ENCODE data around the gene ST6GALNAC6. TPM values are rescaled to one million over a fixed set of nuclear protein-coding genes. Genes with fewer than 3 reads are reported as not detected.

The ST6GALNAC6 gene
- total RNA-seq, 1 experiment from 2014 or later = 16.5 TPM

DNA sequence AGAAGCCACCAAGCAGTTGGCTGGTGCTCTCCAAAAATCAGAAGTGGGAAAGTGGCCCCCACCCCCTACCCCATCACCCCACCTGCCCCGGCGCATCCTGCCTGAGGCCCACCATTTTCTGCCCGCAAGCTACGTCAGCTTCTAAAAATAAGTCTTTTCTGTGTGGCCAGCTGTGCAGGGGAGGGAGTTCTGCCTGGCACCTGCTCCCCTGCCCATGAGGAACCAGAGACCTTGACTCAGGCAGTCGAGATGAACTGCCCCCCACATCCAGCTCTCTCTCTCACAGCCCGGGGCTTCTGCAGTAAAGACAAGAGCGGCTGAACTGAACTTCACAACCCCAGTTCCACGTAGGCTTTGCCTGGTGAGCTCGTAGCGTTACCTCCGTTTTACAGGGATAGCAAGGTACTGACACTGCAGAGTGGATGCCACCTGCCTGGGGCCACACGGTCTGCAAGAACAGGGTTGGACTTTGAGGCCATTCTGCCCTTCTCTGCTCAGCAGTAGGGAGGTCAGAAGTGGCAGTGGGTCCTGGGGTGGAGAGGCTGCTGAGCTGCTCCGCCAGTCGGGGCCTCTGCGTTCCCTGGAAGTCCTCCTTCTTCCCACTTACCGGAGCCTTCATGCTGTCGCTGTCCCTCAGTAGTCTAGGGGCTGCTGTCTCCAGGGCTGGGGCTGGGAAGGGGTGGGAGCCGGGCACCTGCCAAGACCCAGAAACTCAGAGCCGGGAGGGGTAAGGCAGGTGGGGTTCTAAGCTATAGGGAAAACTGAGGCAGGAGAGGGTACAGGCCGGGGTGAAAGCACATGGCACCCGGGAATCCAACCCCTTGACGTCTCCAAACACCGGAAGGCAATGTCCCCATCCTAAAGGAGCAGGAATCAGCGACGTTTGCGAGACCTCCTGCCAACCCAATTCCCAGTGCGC is 16.7 kb upstream of the ST6GALNAC6 start:
- H3K36me3 Mint-ChIP-seq (ENCODE audit: insufficient read depth, unreplicated experiment) = peaks cover 5% of the 10 kb centered on the region
- TF ChIP-seq, protein P1, sequence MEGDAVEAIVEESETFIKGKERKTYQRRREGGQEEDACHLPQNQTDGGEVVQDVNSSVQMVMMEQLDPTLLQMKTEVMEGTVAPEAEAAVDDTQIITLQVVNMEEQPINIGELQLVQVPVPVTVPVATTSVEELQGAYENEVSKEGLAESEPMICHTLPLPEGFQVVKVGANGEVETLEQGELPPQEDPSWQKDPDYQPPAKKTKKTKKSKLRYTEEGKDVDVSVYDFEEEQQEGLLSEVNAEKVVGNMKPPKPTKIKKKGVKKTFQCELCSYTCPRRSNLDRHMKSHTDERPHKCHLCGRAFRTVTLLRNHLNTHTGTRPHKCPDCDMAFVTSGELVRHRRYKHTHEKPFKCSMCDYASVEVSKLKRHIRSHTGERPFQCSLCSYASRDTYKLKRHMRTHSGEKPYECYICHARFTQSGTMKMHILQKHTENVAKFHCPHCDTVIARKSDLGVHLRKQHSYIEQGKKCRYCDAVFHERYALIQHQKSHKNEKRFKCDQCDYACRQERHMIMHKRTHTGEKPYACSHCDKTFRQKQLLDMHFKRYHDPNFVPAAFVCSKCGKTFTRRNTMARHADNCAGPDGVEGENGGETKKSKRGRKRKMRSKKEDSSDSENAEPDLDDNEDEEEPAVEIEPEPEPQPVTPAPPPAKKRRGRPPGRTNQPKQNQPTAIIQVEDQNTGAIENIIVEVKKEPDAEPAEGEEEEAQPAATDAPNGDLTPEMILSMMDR (IDR thresholded peaks at IDR 0.05; ENCODE audit: unreplicated experiment) = no peak
- ChIA-PET CTCF (interaction anchor here (0.6 to 1.1 kb wide), 5 partner anchors 39 to 412 kb away, joined by 3 to 4 read pairs (median 3); no protein-coding TSS in a partner anchor), POLR2A (interaction anchor here (0.6 to 6.0 kb wide), 7 partner anchors 12 to 176 kb away, joined by 3 to 35 read pairs (median 4); partner anchors contain the start of genes CDK9 and ST6GALNAC6)
- DNase-seq (ENCODE audit: unreplicated experiment) = no peak
- intact Hi-C loops (cut with micrococcal nuclease) = loop anchor here (5.0 kb wide), 1 partner anchor 114 kb away; the partner anchor contains the start of gene FPGS
- H3K9me3 Mint-ChIP-seq (ENCODE audit: unreplicated experiment) = no peaks in the 10 kb centered on the region
- no peaks in the 10 kb centered on the region for H3K27me3 Mint-ChIP-seq (ENCODE audit: insufficient read depth, unreplicated experiment)
- H3K27ac Mint-ChIP-seq (ENCODE audit: low read depth, unreplicated experiment) = peak overlapping the region; percentile 49
- TSS peak; percentile 58 for BruUV-seq (replicated peaks)
- H3K4me1 Mint-ChIP-seq (ENCODE audit: insufficient read depth, unreplicated experiment) = peaks cover 28% of the 10 kb centered on the region
- H3K4me3 Mint-ChIP-seq (ENCODE audit: unreplicated experiment) = peak overlapping the region; percentile 74

DNA sequence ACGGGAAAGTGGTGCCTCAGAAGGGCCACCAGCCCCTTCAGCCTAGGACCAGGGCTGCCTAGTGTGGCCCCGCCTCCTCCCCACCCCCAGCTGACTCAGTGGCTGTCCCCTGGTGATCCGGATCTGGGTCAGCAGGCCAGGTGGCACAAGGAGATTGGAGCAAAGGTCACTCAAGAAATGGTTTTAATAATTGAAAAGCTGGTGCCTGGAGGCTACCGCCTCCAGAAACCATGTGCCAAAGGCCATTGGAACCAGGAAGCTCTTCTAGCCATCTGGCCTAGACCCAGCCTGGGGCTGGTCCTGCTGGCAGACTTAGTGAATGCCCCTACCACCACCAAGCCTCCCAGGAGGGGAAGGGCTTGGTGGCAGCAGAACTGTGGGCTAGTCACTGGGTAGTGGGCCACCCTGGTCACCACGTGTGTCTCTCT is 15.9 kb upstream of the ST6GALNAC6 start:
- no peak overlapping the region for H3K27ac Mint-ChIP-seq (ENCODE audit: low read depth, unreplicated experiment)
- H3K9me3 Mint-ChIP-seq (ENCODE audit: unreplicated experiment) = no peaks in the 10 kb centered on the region
- ChIA-PET CTCF (interaction anchor here (1.1 kb wide), 1 partner anchor 128 kb away, joined by 3 read pairs; no protein-coding TSS in a partner anchor), POLR2A (interaction anchor here (1.0 to 6.0 kb wide), 4 partner anchors 16 to 175 kb away, joined by 3 to 35 read pairs (median 10); partner anchors contain the start of genes CDK9 and ST6GALNAC6)
- BruUV-seq (replicated peaks) = no TSS peak
- TF ChIP-seq, protein P1 (IDR thresholded peaks at IDR 0.05; ENCODE audit: unreplicated experiment) = no peak
- no peaks in the 10 kb centered on the region for H3K27me3 Mint-ChIP-seq (ENCODE audit: insufficient read depth, unreplicated experiment)
- peaks cover 31% of the 10 kb centered on the region for H3K4me1 Mint-ChIP-seq (ENCODE audit: insufficient read depth, unreplicated experiment)
- DNase-seq (ENCODE audit: unreplicated experiment) = no peak
- H3K36me3 Mint-ChIP-seq (ENCODE audit: insufficient read depth, unreplicated experiment) = peaks cover 12% of the 10 kb centered on the region
- intact Hi-C loops (cut with micrococcal nuclease) = loop anchor here (5.0 kb wide), 1 partner anchor 113 kb away; the partner anchor contains the start of gene FPGS
- peak overlapping the region; percentile 74 for H3K4me3 Mint-ChIP-seq (ENCODE audit: unreplicated experiment)

DNA sequence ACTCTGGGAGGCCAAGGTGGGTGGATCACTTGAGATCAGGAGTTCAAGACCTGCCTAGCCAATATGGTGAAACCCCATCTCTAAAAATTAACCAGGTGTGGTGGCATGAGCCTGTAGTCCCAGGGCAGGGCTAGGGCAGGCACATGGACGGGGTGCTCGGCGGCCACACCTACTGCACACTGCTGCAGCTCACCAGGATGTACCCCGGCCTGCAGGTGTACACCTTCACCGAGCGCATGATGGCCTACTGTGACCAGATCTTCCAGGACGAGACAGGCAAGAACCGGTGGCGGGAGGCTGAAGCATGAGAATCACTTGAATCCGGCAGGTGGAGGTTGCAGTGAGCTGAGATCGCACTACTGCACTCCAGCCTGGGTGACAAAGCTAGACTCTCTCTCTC is 14.3 kb upstream of the ST6GALNAC6 start:
- POLR2A ChIA-PET = no interaction called here
- BruUV-seq (replicated peaks) = no TSS peak
- no peak overlapping the region for H3K27ac Mint-ChIP-seq (ENCODE audit: low read depth, unreplicated experiment)
- H3K9me3 Mint-ChIP-seq (ENCODE audit: unreplicated experiment) = no peaks in the 10 kb centered on the region
- peaks cover 14% of the 10 kb centered on the region for H3K4me1 Mint-ChIP-seq (ENCODE audit: insufficient read depth, unreplicated experiment)
- no peaks in the 10 kb centered on the region for H3K27me3 Mint-ChIP-seq (ENCODE audit: insufficient read depth, unreplicated experiment)
- no peak for DNase-seq (ENCODE audit: unreplicated experiment)
- no peak overlapping the region for H3K4me3 Mint-ChIP-seq (ENCODE audit: unreplicated experiment)
- peaks cover 12% of the 10 kb centered on the region for H3K36me3 Mint-ChIP-seq (ENCODE audit: insufficient read depth, unreplicated experiment)
- CTCF ChIA-PET = no interaction called here
- intact Hi-C loops (cut with micrococcal nuclease) = no loop called here
- TF ChIP-seq, protein P1 (IDR thresholded peaks at IDR 0.05; ENCODE audit: unreplicated experiment) = no peak

DNA sequence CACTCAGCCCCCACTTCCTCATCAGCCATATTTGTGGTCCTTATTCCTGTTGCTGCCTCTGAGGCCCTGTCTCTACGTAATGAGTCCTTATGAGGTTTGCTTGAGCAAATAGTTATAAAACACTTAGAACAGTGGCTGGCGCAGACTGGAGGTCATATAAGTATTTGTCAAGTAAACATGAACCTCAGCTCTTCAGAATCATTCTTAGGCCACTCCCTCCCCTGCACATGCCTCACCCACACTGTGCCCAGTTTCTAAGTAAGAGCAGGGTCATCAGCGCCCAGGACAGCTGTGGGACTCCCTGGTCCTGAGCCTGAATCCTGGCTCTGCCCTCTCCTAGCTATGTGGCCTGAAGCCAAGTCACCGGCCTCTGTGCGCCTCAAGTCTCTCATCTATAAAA is 13.5 kb upstream of the ST6GALNAC6 start:
- no peaks in the 10 kb centered on the region for H3K9me3 Mint-ChIP-seq (ENCODE audit: unreplicated experiment)

More for the DNA sequence above, 13.5 kb upstream of the ST6GALNAC6 start:
- no peak overlapping the region for H3K27ac Mint-ChIP-seq (ENCODE audit: low read depth, unreplicated experiment)
- intact Hi-C loops (cut with micrococcal nuclease) = no loop called here
- no peaks in the 10 kb centered on the region for H3K27me3 Mint-ChIP-seq (ENCODE audit: insufficient read depth, unreplicated experiment)
- ChIA-PET POLR2A (no interaction called here), CTCF (interaction anchor here (0.7 to 1.1 kb wide), 4 partner anchors 8 to 178 kb away, joined by 3 to 4 read pairs (median 3); partner anchors contain the start of genes SLC25A25 and TOR2A)
- TF ChIP-seq, protein P1 (IDR thresholded peaks at IDR 0.05; ENCODE audit: unreplicated experiment) = no peak
- peaks cover 16% of the 10 kb centered on the region for H3K36me3 Mint-ChIP-seq (ENCODE audit: insufficient read depth, unreplicated experiment)
- BruUV-seq (replicated peaks) = no TSS peak
- H3K4me3 Mint-ChIP-seq (ENCODE audit: unreplicated experiment) = no peak overlapping the region
- no peak for DNase-seq (ENCODE audit: unreplicated experiment)
- H3K4me1 Mint-ChIP-seq (ENCODE audit: insufficient read depth, unreplicated experiment) = peaks cover 8% of the 10 kb centered on the region

Measured in MCF 10A (cell line).